Adrenal gland (tissue), 5 donors: ENCODE data around the gene ZNF221.

Source experiments
- POLR2A ChIP-seq, 2 donors: fragments of 450-650 bp; IDR thresholded peaks; one replicate each; pipeline ENCODE4 v1.6.1; 2017; ENCODE audit warnings: antibody characterized with exemption in 2 of 2, mild to moderate bottlenecking in 2 of 2, moderate library complexity in 1 of 2
- TF ChIP-seq, protein P1 (sequence below), 6 experiments: fragments of 450-650 bp in 4 of 6; fragments of 200-600 bp in 2 of 6; sonication (generic) in 1 of 6; IDR thresholded peaks; 1 replicate in 5 of 6; 2 replicates in 1 of 6; pipeline versions ENCODE4 v1.5.1 to v1.8.0; 2016 to 2021; ENCODE audit warnings: antibody characterized with exemption in 6 of 6, mild to moderate bottlenecking in 2 of 6, moderate library complexity in 1 of 6
- donor health status: DM: no; HTN: no; CAD: no.

GRCh38 chr19:43913383-43913782 lies 37.6 kb upstream of the ZNF221 start:
- TF ChIP-seq, protein P1, sequence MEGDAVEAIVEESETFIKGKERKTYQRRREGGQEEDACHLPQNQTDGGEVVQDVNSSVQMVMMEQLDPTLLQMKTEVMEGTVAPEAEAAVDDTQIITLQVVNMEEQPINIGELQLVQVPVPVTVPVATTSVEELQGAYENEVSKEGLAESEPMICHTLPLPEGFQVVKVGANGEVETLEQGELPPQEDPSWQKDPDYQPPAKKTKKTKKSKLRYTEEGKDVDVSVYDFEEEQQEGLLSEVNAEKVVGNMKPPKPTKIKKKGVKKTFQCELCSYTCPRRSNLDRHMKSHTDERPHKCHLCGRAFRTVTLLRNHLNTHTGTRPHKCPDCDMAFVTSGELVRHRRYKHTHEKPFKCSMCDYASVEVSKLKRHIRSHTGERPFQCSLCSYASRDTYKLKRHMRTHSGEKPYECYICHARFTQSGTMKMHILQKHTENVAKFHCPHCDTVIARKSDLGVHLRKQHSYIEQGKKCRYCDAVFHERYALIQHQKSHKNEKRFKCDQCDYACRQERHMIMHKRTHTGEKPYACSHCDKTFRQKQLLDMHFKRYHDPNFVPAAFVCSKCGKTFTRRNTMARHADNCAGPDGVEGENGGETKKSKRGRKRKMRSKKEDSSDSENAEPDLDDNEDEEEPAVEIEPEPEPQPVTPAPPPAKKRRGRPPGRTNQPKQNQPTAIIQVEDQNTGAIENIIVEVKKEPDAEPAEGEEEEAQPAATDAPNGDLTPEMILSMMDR (IDR thresholded peaks at IDR 0.05) = no peak
- no peak for TF ChIP-seq POLR2A (IDR thresholded peaks at IDR 0.05)
